Measurements from ENCODE around the gene PDGFRA.
A peak's percentile ranks its signal among the peaks of the same experiment; 100 is the strongest.
"Not testable (repeated sequence)": the region's sequence is repeated elsewhere in the genome, so short reads cannot be mapped to it uniquely, and the experiment has no call there.

PDGFRA gene

GRCh38 chr4:54233697-54234496 is 4.8 kb downstream of the PDGFRA start:
- H3K4me1 Mint-ChIP-seq: peaks cover 23% of the 10 kb centered on the region
- H3K27ac Mint-ChIP-seq: no peak overlapping the region
- peaks cover 3% of the 10 kb centered on the region for H3K36me3 Mint-ChIP-seq
- DNase-seq (ENCODE audit: low spot score in 2 of 2): peak; percentile 61 to 79
- peak; percentile 45 for ATAC-seq
- H3K4me3 Mint-ChIP-seq: peak overlapping the region; percentile 69
- no peaks in the 10 kb centered on the region for H3K9me3 Mint-ChIP-seq

GRCh38 chr4:54234497-54235205 is 5.6 kb downstream of the PDGFRA start:
- Mint-ChIP-seq H3K36me3 (no peaks in the 10 kb centered on the region), H3K9me3 (no peaks in the 10 kb centered on the region), H3K4me3 (peak overlapping the region; percentile 69), H3K27ac (no peak overlapping the region), H3K4me1 (peaks cover 18% of the 10 kb centered on the region)
- DNase-seq (ENCODE audit: low spot score in 2 of 2): no peak
- no peak for ATAC-seq

DNA sequence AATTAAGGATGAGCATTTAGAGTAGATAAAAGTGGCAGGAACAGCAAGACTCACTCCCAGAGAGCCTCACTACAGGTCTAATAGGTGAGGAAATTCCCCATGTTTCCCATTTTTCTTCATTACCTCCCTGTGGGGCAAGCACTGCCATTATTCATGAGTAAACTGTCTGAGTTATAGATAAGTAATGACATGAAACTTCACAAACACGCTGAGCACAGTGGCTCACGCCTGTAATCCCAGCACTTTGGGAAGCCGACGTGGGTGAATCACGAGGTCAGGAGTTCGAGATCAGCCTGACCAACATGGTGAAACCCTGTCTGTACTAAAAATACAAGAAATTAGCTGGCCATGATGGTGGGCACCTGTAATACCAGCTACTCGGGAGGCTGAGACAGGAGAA is 7.2 kb downstream of the PDGFRA start:
- not testable (repeated sequence) for H3K9me3 Mint-ChIP-seq; ATAC-seq; H3K27ac Mint-ChIP-seq; H3K4me3 Mint-ChIP-seq; DNase-seq (ENCODE audit: low spot score in 2 of 2); H3K36me3 Mint-ChIP-seq
- peaks cover 17% of the 10 kb centered on the region for H3K4me1 Mint-ChIP-seq

- DNase-seq (ENCODE audit: low spot score in 2 of 2): no peak
- Mint-ChIP-seq H3K9me3 (peaks cover 3% of the 10 kb centered on the region), H3K4me1 (peaks cover 6% of the 10 kb centered on the region), H3K27ac (no peak overlapping the region), H3K4me3 (no peak overlapping the region), H3K36me3 (no peaks in the 10 kb centered on the region)
- ATAC-seq: no peak
Observed at GRCh38 chr4:54237770-54238169, 8.7 kb downstream of the PDGFRA start.

DNA sequence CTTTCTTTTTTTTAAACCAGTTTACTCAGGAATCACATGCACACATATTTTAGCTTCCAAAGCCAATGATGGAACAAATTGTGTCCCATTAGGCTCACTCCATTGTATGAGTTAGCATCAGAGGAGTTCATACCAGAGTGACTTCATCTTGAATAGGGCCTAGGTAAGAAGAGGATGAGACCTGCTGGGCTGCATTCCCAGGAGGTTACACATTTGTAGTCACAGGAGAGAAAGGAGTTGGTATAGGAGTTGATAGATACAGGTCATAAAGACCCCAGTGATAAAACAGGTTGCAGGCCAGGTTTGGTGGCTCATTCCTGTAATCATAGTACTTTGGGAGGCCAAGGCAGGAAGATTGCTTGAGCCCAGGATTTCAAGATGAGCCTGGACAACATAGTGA is 9.3 kb downstream of the PDGFRA start:
- no peaks in the 10 kb centered on the region for H3K36me3 Mint-ChIP-seq
- no peak overlapping the region for H3K27ac Mint-ChIP-seq
- H3K9me3 Mint-ChIP-seq: peaks cover 3% of the 10 kb centered on the region
- no peak overlapping the region for H3K4me3 Mint-ChIP-seq
- H3K4me1 Mint-ChIP-seq: peaks cover 6% of the 10 kb centered on the region
- ATAC-seq: no peak
- no peak for DNase-seq (ENCODE audit: low spot score in 2 of 2)

DNA sequence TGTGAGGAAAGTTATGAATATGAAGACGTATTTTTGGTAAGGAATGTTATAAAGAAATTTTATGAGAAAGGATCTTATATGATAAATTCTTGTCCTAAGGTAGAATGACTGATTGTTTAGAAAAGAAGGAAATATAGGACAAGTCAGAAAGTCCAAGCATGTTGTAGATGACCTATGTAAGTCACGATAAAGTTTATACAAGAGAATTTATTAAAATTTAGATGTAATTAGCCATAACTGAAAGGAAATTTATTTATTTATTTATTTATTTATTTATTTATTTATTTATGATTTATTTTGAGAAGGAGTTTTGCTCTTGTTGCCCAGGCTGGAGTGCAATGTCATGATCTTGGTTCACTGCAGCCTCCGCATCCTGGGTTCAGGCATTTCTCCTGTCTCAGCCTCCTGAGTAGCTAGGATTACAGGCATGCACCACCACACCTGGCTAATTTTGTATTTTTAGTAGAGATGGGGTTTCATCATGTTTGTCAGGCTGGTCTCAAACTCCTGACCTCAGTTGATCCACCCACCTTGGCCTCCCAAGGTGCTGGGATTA is 12.3 kb downstream of the PDGFRA start:
- not testable (repeated sequence) for ATAC-seq; H3K9me3 Mint-ChIP-seq; H3K27ac Mint-ChIP-seq; H3K36me3 Mint-ChIP-seq; H3K4me3 Mint-ChIP-seq; H3K4me1 Mint-ChIP-seq; DNase-seq (ENCODE audit: low spot score in 2 of 2)

DNA sequence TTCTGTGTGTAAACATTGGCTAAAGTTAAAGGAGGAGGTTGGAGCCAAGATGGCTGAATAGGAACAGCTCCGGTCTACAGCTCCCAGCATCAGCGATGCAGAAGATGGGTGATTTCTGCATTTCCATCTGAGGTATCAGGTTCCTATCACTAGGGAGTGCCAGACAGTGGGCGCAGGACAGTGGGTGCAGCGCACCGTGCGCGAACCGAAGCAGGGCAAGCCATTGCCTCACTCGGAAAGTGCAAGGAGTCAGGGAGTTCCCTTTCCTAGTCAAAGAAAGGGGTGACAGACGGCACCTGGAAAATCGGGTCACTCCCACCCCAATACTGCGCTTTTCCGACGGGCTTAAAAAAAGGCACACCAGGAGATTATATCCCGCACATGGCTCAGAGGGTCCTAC is 14.4 kb downstream of the PDGFRA start:
- not testable (repeated sequence) for H3K4me3 Mint-ChIP-seq; H3K4me1 Mint-ChIP-seq; H3K27ac Mint-ChIP-seq; H3K36me3 Mint-ChIP-seq; H3K9me3 Mint-ChIP-seq; ATAC-seq; DNase-seq (ENCODE audit: low spot score in 2 of 2)

GRCh38 chr4:54252312-54252711 is 23.2 kb downstream of the PDGFRA start:
- not testable (repeated sequence) for H3K4me1 Mint-ChIP-seq; H3K36me3 Mint-ChIP-seq; H3K27ac Mint-ChIP-seq; ATAC-seq; H3K9me3 Mint-ChIP-seq; H3K4me3 Mint-ChIP-seq; DNase-seq (ENCODE audit: low spot score in 2 of 2)

GRCh38 chr4:54254116-54254914 is 25.2 kb downstream of the PDGFRA start:
- ATAC-seq (no peak), DNase-seq (ENCODE audit: low spot score in 2 of 2) (no peak)
- Mint-ChIP-seq H3K4me1 (no peaks in the 10 kb centered on the region), H3K27ac (no peak overlapping the region), H3K9me3 (no peaks in the 10 kb centered on the region), H3K4me3 (no peak overlapping the region), H3K36me3 (no peaks in the 10 kb centered on the region)

GRCh38 chr4:54254915-54255246 is 25.8 kb downstream of the PDGFRA start:
- no peaks in the 10 kb centered on the region for H3K9me3 Mint-ChIP-seq
- H3K27ac Mint-ChIP-seq: no peak overlapping the region
- H3K4me1 Mint-ChIP-seq: no peaks in the 10 kb centered on the region
- no peaks in the 10 kb centered on the region for H3K36me3 Mint-ChIP-seq
- ATAC-seq (no peak), DNase-seq (ENCODE audit: low spot score in 2 of 2) (no peak)
- H3K4me3 Mint-ChIP-seq: no peak overlapping the region

- Mint-ChIP-seq H3K9me3 (no peaks in the 10 kb centered on the region), H3K36me3 (no peaks in the 10 kb centered on the region), H3K27ac (no peak overlapping the region), H3K4me1 (no peaks in the 10 kb centered on the region), H3K4me3 (no peak overlapping the region)
- no peak for ATAC-seq
- no peak for DNase-seq (ENCODE audit: low spot score in 2 of 2)
Observed at GRCh38 chr4:54255881-54256280, 26.8 kb downstream of the PDGFRA start.

DNA sequence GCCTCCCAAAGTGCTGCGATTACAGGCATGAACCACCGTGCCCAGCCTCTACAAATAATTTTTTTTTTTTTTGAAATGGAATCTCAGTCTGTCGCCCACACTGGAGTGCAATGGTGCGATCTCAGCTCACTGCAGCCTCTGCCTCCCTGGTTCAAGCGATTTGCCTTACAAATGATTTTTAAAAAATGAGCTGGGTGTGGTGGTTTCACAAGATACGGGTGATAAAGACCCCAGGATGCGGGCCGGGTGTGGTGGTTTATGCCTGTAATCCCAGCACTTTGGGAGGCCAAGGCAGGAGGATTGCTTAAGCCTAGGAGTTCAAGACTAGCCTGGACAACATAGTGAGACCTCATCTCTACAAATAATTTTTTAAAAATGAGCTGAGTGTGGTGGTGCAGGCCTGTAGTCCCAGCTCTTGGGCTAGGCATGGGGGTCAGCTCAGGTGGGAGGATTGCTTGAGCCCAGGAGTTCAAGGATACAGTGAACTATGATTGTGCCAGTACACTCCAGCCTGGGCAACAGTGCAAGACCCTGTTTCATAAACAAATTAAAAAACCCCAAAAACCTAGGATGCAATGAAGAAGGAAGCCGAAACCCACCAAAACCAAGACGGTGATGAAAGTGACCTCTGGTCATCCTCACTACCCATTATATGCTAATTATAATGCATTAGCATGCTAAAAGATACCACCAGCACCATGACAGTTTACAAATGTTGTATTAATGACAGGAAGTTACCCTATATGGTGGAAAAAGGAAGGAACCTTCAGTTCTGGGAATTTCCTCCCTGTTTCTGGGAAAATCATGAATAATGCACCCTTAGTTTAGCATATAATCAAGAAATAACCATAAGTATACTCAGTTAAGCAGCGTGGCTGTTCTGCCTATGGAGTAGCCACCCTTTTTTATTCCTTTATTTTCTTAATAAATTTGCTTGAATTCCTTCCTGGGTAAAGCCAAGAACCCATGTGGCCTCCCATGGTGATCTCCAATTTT is 27.7 kb downstream of the PDGFRA start:
- H3K4me1 Mint-ChIP-seq: no peaks in the 10 kb centered on the region
- DNase-seq (ENCODE audit: low spot score in 2 of 2) (no peak), ATAC-seq (no peak)
- no peaks in the 10 kb centered on the region for H3K9me3 Mint-ChIP-seq
- H3K27ac Mint-ChIP-seq: no peak overlapping the region
- no peaks in the 10 kb centered on the region for H3K36me3 Mint-ChIP-seq
- H3K4me3 Mint-ChIP-seq: no peak overlapping the region

- Mint-ChIP-seq H3K4me3 (no peak overlapping the region), H3K9me3 (no peaks in the 10 kb centered on the region), H3K4me1 (no peaks in the 10 kb centered on the region), H3K36me3 (no peaks in the 10 kb centered on the region), H3K27ac (no peak overlapping the region)
- ATAC-seq (no peak), DNase-seq (ENCODE audit: low spot score in 2 of 2) (no peak)
Observed at GRCh38 chr4:54265366-54265765, 36.3 kb downstream of the PDGFRA start.

DNA sequence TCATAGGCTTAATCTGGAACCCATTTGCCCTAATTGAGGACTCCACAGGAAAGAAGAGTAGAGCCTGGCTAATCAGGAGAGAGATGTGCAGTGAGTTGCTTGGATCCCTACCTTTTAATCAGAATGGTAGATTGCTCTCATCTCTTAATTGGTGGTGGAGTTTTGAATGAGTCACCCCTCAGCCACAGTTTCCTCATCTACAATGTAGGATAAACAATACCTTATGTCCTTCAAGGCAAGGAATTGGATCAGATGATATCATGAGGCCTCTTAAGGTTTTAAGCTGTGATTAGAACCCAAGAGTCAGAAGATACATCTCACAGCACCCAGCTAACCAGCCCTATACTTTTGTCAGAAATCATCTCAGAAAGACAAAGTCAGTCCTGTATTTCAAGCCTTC is 39.1 kb downstream of the PDGFRA start:
- DNase-seq (ENCODE audit: low spot score in 2 of 2) (no peak), ATAC-seq (no peak)
- Mint-ChIP-seq H3K27ac (no peak overlapping the region), H3K9me3 (no peaks in the 10 kb centered on the region), H3K4me3 (no peak overlapping the region), H3K4me1 (no peaks in the 10 kb centered on the region), H3K36me3 (no peaks in the 10 kb centered on the region)
